HCT116 (cell line): ENCODE measurements around the gene RNF11. TPM values are rescaled to one million over a fixed set of nuclear protein-coding genes. Genes with fewer than 3 reads are reported as not detected.

Experiments
- ATAC-seq: fragments of 200-7000 bp; cut with Tn5 transposase; 2 replicates; pipeline ENCODE4 v1.9.1; 2020; ENCODE audit warnings: mild to moderate bottlenecking, moderate library complexity
- Bru-seq: library from RNA; stranded (reverse); fragments of 400-500 nt; gene quantifications from one replicate; lab custom pipeline; 2021; lab: Mats Ljungman, UMichigan
- BruChase-seq, 2 experiments: library from RNA; stranded (reverse); fragments of 400-500 nt; gene quantifications; one replicate each; lab custom pipeline; 2021; lab: Mats Ljungman, UMichigan
- BruUV-seq: library from RNA; stranded (reverse); fragments of 400-500 nt; replicated peaks from 2 replicates; lab custom pipeline; 2021; lab: Mats Ljungman, UMichigan
- CTCF ChIA-PET: fragments of 300-600 bp; sonication (Branson Sonifier 250); formaldehyde crosslinking; loops from one replicate; lab custom pipeline; 2021; ENCODE audit warnings: antibody characterized with exemption; lab: Charles Lee
- POLR2A ChIA-PET: fragments of 300-600, 350-600 bp; sonication (Branson Sonifier 250); formaldehyde crosslinking; loops from one replicate; lab custom pipeline; 2021; ENCODE audit warnings: antibody characterized with exemption; lab: Charles Lee
- RAD21 ChIA-PET, 2 experiments: fragments of 300-600 bp; sonication (Branson Sonifier 250); formaldehyde crosslinking; loops; one replicate each; lab custom pipeline; 2023; ENCODE audit warnings: low total read pairs in 2 of 2; ENCODE audit not compliant: uncharacterized antibody in 2 of 2, unreplicated experiment in 2 of 2, low non-redundant PET in 1 of 2; lab: Charles Lee
- DNase-seq: peaks from one replicate; pipeline ENCODE4 v3.0.0-alpha.2; 2010; ENCODE audit warnings: low read depth, low spot score
- H2AFZ ChIP-seq: fragments of 200-600 bp; shearing (Covaris generic), sonication (generic); 2 replicates; pipeline ENCODE4 v1.6.1; 2017; ENCODE audit warnings: low read depth, mixed run types, mixed read lengths, antibody characterized with exemption, low read length; ENCODE audit not compliant: poor library complexity, severe bottlenecking
- H3K27ac ChIP-seq: 2 replicates; pipeline ENCODE4 v1.5.1; 2012; ENCODE audit warnings: low read depth, low read length
- H3K27me3 ChIP-seq: fragments of 200-600 bp; sonication (generic); 2 replicates; pipeline ENCODE4 v1.6.1; 2016; ENCODE audit warnings: mixed run types, low read length, mixed read lengths; ENCODE audit not compliant: insufficient read depth
- H3K36me3 ChIP-seq, 2 experiments: fragments of 200-500 bp in 1 of 2; fragments of 200-600 bp in 1 of 2; sonication (Bioruptor generic) in 1 of 2; sonication (generic) in 1 of 2; 2 replicates each; pipeline versions ENCODE4 v1.5.1 to v1.6.1; 2014 to 2016; ENCODE audit warnings: low read length in 2 of 2, inconsistent platforms in 1 of 2, mixed read lengths in 1 of 2, mixed run types in 1 of 2; ENCODE audit not compliant: insufficient read depth in 2 of 2, control insufficient read depth in 1 of 2
- H3K4me1 ChIP-seq, 2 experiments: fragments of 200-600 bp in 1 of 2; sonication (generic) in 1 of 2; 2 replicates each; pipeline versions ENCODE4 v1.5.1 to v1.6.1; 2012 to 2017; ENCODE audit warnings: low read length in 2 of 2, inconsistent platforms in 1 of 2, mild to moderate bottlenecking in 1 of 2, mixed read lengths in 1 of 2, mixed run types in 1 of 2, moderate library complexity in 1 of 2; ENCODE audit not compliant: insufficient read depth in 2 of 2, control insufficient read depth in 1 of 2
- H3K4me2 ChIP-seq: fragments of 200-600 bp; sonication (generic); 2 replicates; pipeline ENCODE4 v1.6.1; 2017; ENCODE audit warnings: mixed run types, low read length, mixed read lengths
- H3K4me3 ChIP-seq, 2 experiments: fragments of 200-600 bp in 1 of 2; sonication (generic) in 1 of 2; replicated peaks in 1 of 2; 2 replicates each; pipeline ENCODE4 v1.5.1; 2011 to 2016; ENCODE audit warnings: low read length in 2 of 2, control low read depth in 1 of 2, low read depth in 1 of 2, mild to moderate bottlenecking in 1 of 2, mixed read lengths in 1 of 2, mixed run types in 1 of 2
- H3K79me2 ChIP-seq: fragments of 200-600 bp; sonication (generic); 2 replicates; pipeline ENCODE4 v1.6.1; 2017; ENCODE audit warnings: mild to moderate bottlenecking, mixed run types, low read length, moderate library complexity, mixed read lengths; ENCODE audit not compliant: insufficient read depth
- H3K9ac ChIP-seq: fragments of 200-600 bp; sonication (generic); 2 replicates; pipeline ENCODE4 v1.6.1; 2016; ENCODE audit warnings: low read length, mixed read lengths
- H3K9me2 ChIP-seq: fragments of 200-600 bp; sonication (generic), shearing (Covaris generic); 2 replicates; pipeline ENCODE4 v1.6.1; 2017; ENCODE audit warnings: mixed run types, mild to moderate bottlenecking, moderate library complexity; ENCODE audit not compliant: insufficient read depth
- H3K9me3 ChIP-seq, 2 experiments: fragments of 200-500 bp in 1 of 2; fragments of 200-600 bp in 1 of 2; sonication (Bioruptor generic) in 1 of 2; sonication (generic) in 1 of 2; 2 replicates each; pipeline ENCODE4 v1.6.1; 2014 to 2017; ENCODE audit warnings: low read length in 2 of 2, mixed read lengths in 2 of 2, inconsistent platforms in 1 of 2, low read depth in 1 of 2, mild to moderate bottlenecking in 1 of 2, mixed run types in 1 of 2, moderate library complexity in 1 of 2; ENCODE audit not compliant: control insufficient read depth in 1 of 2, insufficient read depth in 1 of 2
- H4K20me1 ChIP-seq: fragments of 200-600 bp; sonication (generic), shearing (Covaris generic); 2 replicates; pipeline ENCODE4 v1.6.1; 2017; ENCODE audit warnings: mixed run types, mild to moderate bottlenecking, moderate library complexity; ENCODE audit not compliant: insufficient read depth
- CEBPB ChIP-seq: IDR thresholded peaks from 2 replicates; pipeline ENCODE4 v1.6.1; 2012; ENCODE audit warnings: low read depth
- EGR1 ChIP-seq: IDR thresholded peaks from 2 replicates; pipeline ENCODE4 v1.6.1; 2012; ENCODE audit warnings: low read depth
- EZH2 ChIP-seq: fragments of 200-600 bp; sonication (generic); IDR thresholded peaks from 2 replicates; pipeline ENCODE4 v1.6.1; 2017; ENCODE audit warnings: antibody characterized with exemption, mixed run types
- EZH2phosphoT487 ChIP-seq: fragments of 200-600 bp; IDR thresholded peaks from 2 replicates; pipeline ENCODE4 v1.6.1; 2018; ENCODE audit warnings: antibody characterized with exemption, borderline replicate concordance
- FOSL1 ChIP-seq: IDR thresholded peaks from 2 replicates; pipeline ENCODE4 v1.6.1; 2012; ENCODE audit warnings: low read depth
- JUND ChIP-seq: IDR thresholded peaks from 2 replicates; pipeline ENCODE4 v1.6.1; 2012
- RAD21 ChIP-seq: IDR thresholded peaks from 2 replicates; pipeline ENCODE4 v1.6.1; 2012; ENCODE audit warnings: low read depth, mild to moderate bottlenecking
- SRF ChIP-seq: IDR thresholded peaks from 2 replicates; pipeline ENCODE4 v1.6.1; 2012; ENCODE audit warnings: low read depth
- YY1 ChIP-seq: IDR thresholded peaks from 2 replicates; pipeline ENCODE4 v1.6.1; 2011; ENCODE audit warnings: low read length, low read depth, moderate library complexity, mild to moderate bottlenecking; ENCODE audit not compliant: insufficient replicate concordance; ENCODE audit errors: extremely low read depth
- ZNF274 ChIP-seq: fragments of 200-500 bp; sonication (Bioruptor generic); IDR thresholded peaks from 2 replicates; pipeline ENCODE4 v1.6.1; 2014; ENCODE audit warnings: mild to moderate bottlenecking, low read depth, low read length, inconsistent platforms
- intact Hi-C: fragments of 100-400 bp; cut with micrococcal nuclease; formaldehyde crosslinking; loops from 2 replicates; pipeline ENCODE4 v1.10.0; 2022
- long read RNA-seq: library from polyadenylated mRNA; unstranded; transcript quantifications from one replicate; pipeline ENCODE4 v2.0.0, GENCODE V29; 2021; ENCODE audit not compliant: unreplicated experiment
- polyA plus RNA-seq: library from polyadenylated mRNA; unstranded; fragments of >200 nt; gene quantifications from 2 replicates; pipeline ENCODE4 v1.2.1, GENCODE V29; 2012; ENCODE audit warnings: missing spikeins
- total RNA-seq: library from RNA; stranded (reverse); gene quantifications from one replicate; pipeline ENCODE4 v1.2.1, GENCODE V29; 2021; ENCODE audit not compliant: unreplicated experiment
- TF ChIP-seq, protein P1 (sequence below): IDR thresholded peaks from 2 replicates; pipeline ENCODE4 v1.6.1; 2012; ENCODE audit warnings: low read depth
- TF ChIP-seq, protein P2 (sequence below), 3 experiments: fragments of 200-600 bp in 1 of 3; sonication (generic) in 1 of 3; IDR thresholded peaks in 2 of 3; conservative IDR thresholded peaks in 1 of 3; 2 replicates each; pipeline ENCODE4 v1.5.1; 2012 to 2017; ENCODE audit warnings: low read depth in 2 of 3, low read length in 2 of 3, antibody characterized with exemption in 1 of 3, borderline replicate concordance in 1 of 3, control low read depth in 1 of 3, mild to moderate bottlenecking in 1 of 3, mixed read lengths in 1 of 3, mixed run types in 1 of 3, moderate library complexity in 1 of 3; ENCODE audit not compliant: insufficient read depth in 1 of 3
- TF ChIP-seq, protein P3 (sequence below): IDR thresholded peaks from 2 replicates; pipeline ENCODE4 v1.6.1; 2012
- TF ChIP-seq, protein P4 (sequence below): IDR thresholded peaks from 2 replicates; pipeline ENCODE4 v1.6.1; 2011; ENCODE audit warnings: mild to moderate bottlenecking, low read length, moderate library complexity; ENCODE audit not compliant: insufficient replicate concordance; ENCODE audit errors: extremely low read depth

The RNF11 gene, protein sequence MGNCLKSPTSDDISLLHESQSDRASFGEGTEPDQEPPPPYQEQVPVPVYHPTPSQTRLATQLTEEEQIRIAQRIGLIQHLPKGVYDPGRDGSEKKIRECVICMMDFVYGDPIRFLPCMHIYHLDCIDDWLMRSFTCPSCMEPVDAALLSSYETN
- total RNA-seq (60.9 TPM), Bru-seq, nascent RNA (percentile 87 among the genes with signal in this experiment), BruChase-seq, experiment 1, labeled RNA remaining after a 6-hour chase (percentile 93 among the genes with signal in this experiment), BruChase-seq, experiment 2, labeled RNA remaining after a 2-hour chase (percentile 83 among the genes with signal in this experiment)
- polyA plus RNA-seq: 37.7 and 46.6 TPM in 2 replicates
- long read RNA-seq, transcript RNF11-201 (3 exons, 3,084 nt): major isoform, 241 of 253 reads
- long read RNA-seq, partial matches to known transcripts: 7 of 253 reads
- long read RNA-seq, other reads (novel, unspliced or antisense): 5 of 253 reads

DNA sequence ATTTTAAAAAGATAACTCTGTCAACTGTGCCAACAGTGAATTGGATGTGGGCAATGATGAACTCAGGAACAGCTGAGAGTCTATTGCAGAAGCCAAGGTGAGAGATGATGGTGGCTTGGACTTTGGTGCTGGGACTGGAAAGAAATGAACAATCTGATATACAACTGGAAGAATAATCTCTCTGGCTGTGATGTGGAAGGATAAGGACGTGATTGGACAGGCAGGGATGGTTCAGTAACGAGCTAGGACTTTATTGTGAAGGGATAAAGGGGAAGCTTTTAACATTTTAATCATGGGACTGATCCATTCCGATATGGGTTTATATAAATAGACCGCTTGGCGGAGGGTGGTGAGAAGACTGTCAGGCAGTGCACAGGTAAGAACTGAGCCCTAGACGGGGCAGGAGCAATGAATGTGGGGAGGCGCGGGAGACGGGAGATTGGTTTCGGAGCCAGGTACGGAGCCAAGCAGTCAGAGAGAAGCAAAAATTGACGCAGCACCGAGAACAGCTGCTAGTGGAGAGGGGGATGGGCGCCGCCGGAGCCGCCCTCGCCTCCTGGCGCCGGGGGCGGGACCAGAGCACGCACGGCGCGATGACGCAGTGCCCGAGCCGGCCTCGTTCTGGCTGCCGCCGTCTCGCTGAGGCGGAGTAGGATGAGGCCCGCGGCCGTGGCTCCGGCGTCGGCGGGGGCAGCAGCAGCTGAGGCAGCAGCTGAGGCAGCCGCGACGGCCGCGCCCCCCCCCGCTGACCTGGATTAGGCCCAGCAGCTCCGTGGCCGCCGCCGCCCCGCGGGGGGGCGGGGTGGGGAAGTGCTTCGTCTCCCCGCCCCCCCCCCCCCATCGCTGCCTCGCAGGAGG is at the start of gene RNF11:
Gene RNF11, plus strand, starts transcription at position 601 of the 858 bp plus-strand sequence. CDS start 484 bp downstream, outside the sequence.
- H3K36me3 ChIP-seq: no peaks in the 10 kb centered on the region
- DNase-seq (peak; percentile 64), ATAC-seq (peak; percentile 95)
- peak within 1 kb of the TSS; percentile 81 for H2AFZ ChIP-seq
- H3K4me1 ChIP-seq: peaks cover 15 to 33% of the 10 kb centered on the region in 2 experiments
- H3K27ac ChIP-seq: peak within 1 kb of the TSS; percentile 77
- H3K9ac ChIP-seq: peak within 1 kb of the TSS; percentile 96
- TSS peak; percentile 79 for BruUV-seq
- H4K20me1 ChIP-seq: peaks cover 4% of the 10 kb centered on the region; the same call in 1 of the 2 replicates
- POLR2A ChIA-PET: interaction anchor here (1.1 to 1.2 kb wide), 2 partner anchors 9 to 25 kb away, joined by 3 read pairs; no protein-coding TSS in a partner anchor
- H3K79me2 ChIP-seq: peaks cover 45% of the 10 kb centered on the region
- CTCF ChIA-PET: interaction anchor here (1.4 kb wide), 1 partner anchor 44 kb away, joined by 5 read pairs; no protein-coding TSS in a partner anchor
- H3K4me3 ChIP-seq: peak within 1 kb of the TSS; percentile 92 to 97
- no peaks in the 10 kb centered on the region for H3K9me3 ChIP-seq
- intact Hi-C loops: no loop called here
- RAD21 ChIA-PET: no interaction called here
- H3K9me2 ChIP-seq: no peaks in the 10 kb centered on the region
- H3K4me2 ChIP-seq: peak within 1 kb of the TSS; percentile 92
- H3K27me3 ChIP-seq: no peaks in the 10 kb centered on the region
- TF ChIP-seq ZNF274 (no peak), EZH2 (no peak), FOSL1 (no peak), RAD21 (no peak), EGR1 (peak; percentile 61), CEBPB (no peak), SRF (no peak), EZH2phosphoT487 (no peak), YY1 (peak; percentile 59), JUND (peak; percentile 38)
- TF ChIP-seq, protein P1, sequence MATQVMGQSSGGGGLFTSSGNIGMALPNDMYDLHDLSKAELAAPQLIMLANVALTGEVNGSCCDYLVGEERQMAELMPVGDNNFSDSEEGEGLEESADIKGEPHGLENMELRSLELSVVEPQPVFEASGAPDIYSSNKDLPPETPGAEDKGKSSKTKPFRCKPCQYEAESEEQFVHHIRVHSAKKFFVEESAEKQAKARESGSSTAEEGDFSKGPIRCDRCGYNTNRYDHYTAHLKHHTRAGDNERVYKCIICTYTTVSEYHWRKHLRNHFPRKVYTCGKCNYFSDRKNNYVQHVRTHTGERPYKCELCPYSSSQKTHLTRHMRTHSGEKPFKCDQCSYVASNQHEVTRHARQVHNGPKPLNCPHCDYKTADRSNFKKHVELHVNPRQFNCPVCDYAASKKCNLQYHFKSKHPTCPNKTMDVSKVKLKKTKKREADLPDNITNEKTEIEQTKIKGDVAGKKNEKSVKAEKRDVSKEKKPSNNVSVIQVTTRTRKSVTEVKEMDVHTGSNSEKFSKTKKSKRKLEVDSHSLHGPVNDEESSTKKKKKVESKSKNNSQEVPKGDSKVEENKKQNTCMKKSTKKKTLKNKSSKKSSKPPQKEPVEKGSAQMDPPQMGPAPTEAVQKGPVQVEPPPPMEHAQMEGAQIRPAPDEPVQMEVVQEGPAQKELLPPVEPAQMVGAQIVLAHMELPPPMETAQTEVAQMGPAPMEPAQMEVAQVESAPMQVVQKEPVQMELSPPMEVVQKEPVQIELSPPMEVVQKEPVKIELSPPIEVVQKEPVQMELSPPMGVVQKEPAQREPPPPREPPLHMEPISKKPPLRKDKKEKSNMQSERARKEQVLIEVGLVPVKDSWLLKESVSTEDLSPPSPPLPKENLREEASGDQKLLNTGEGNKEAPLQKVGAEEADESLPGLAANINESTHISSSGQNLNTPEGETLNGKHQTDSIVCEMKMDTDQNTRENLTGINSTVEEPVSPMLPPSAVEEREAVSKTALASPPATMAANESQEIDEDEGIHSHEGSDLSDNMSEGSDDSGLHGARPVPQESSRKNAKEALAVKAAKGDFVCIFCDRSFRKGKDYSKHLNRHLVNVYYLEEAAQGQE: no peak
- TF ChIP-seq, protein P2, sequence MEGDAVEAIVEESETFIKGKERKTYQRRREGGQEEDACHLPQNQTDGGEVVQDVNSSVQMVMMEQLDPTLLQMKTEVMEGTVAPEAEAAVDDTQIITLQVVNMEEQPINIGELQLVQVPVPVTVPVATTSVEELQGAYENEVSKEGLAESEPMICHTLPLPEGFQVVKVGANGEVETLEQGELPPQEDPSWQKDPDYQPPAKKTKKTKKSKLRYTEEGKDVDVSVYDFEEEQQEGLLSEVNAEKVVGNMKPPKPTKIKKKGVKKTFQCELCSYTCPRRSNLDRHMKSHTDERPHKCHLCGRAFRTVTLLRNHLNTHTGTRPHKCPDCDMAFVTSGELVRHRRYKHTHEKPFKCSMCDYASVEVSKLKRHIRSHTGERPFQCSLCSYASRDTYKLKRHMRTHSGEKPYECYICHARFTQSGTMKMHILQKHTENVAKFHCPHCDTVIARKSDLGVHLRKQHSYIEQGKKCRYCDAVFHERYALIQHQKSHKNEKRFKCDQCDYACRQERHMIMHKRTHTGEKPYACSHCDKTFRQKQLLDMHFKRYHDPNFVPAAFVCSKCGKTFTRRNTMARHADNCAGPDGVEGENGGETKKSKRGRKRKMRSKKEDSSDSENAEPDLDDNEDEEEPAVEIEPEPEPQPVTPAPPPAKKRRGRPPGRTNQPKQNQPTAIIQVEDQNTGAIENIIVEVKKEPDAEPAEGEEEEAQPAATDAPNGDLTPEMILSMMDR (IDR thresholded peaks at IDR 0.05 in 2 of 3, conservative IDR thresholded peaks at IDR 0.05 in 1 of 3; ENCODE audit: borderline replicate concordance in 1 of 3, insufficient read depth in 1 of 3, low read depth in 2 of 3, low read length in 2 of 3): no peak
- TF ChIP-seq, protein P3, sequence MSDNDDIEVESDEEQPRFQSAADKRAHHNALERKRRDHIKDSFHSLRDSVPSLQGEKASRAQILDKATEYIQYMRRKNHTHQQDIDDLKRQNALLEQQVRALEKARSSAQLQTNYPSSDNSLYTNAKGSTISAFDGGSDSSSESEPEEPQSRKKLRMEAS: peak; percentile 65; the same call in 1 of the 2 replicates
- TF ChIP-seq, protein P4, sequence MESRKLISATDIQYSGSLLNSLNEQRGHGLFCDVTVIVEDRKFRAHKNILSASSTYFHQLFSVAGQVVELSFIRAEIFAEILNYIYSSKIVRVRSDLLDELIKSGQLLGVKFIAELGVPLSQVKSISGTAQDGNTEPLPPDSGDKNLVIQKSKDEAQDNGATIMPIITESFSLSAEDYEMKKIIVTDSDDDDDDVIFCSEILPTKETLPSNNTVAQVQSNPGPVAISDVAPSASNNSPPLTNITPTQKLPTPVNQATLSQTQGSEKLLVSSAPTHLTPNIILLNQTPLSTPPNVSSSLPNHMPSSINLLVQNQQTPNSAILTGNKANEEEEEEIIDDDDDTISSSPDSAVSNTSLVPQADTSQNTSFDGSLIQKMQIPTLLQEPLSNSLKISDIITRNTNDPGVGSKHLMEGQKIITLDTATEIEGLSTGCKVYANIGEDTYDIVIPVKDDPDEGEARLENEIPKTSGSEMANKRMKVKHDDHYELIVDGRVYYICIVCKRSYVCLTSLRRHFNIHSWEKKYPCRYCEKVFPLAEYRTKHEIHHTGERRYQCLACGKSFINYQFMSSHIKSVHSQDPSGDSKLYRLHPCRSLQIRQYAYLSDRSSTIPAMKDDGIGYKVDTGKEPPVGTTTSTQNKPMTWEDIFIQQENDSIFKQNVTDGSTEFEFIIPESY: no peak
